IMR-90 (cell line): ENCODE data around the gene FAM20C. TPM values are rescaled to one million over a fixed set of nuclear protein-coding genes. Genes with fewer than 3 reads are reported as not detected.

ENCODE experiments used
- ATAC-seq: fragments of 200-7000 bp; cut with Tn5 transposase; 2 replicates; pipeline ENCODE4 v1.9.1; 2020; ENCODE audit warnings: low read depth, mild to moderate bottlenecking, moderate library complexity
- BruUV-seq: library from RNA; stranded (reverse); fragments of 400-500 nt; replicated peaks from 2 replicates; lab custom pipeline; 2021; lab: Mats Ljungman, UMichigan
- CTCF ChIA-PET: fragments of 300-600 bp; formaldehyde crosslinking; extraction: SDS; loops from one replicate; lab custom pipeline; 2021; ENCODE audit warnings: antibody characterized with exemption; lab: Yijun Ruan, JAX
- POLR2A ChIA-PET: fragments of 300-600 bp; sonication (Branson Sonifier 250); formaldehyde crosslinking; loops from one replicate; lab custom pipeline; 2022; ENCODE audit warnings: antibody characterized with exemption; ENCODE audit not compliant: unreplicated experiment; lab: Charles Lee
- DNase-seq: peaks from one replicate; pipeline ENCODE4 v3.0.0; 2013
- H2AFZ ChIP-seq: replicated peaks from 2 replicates; pipeline ENCODE3; 2013; ENCODE audit warnings: low read length, mild to moderate bottlenecking; ENCODE audit not compliant: poor library complexity
- H2AK5ac ChIP-seq: 2 replicates; pipeline ENCODE4 v1.6.1; 2013; ENCODE audit warnings: low read depth, low read length, inconsistent platforms
- H2AK9ac ChIP-seq: replicated peaks from 2 replicates; pipeline ENCODE3; 2013; ENCODE audit warnings: mild to moderate bottlenecking, low read depth, low read length, moderate library complexity; ENCODE audit not compliant: poor library complexity
- H2BK120ac ChIP-seq: 2 replicates; pipeline ENCODE4 v1.6.1; 2013; ENCODE audit warnings: low read depth, low read length, inconsistent platforms
- H2BK15ac ChIP-seq: 3 replicates; pipeline ENCODE4 v1.6.1; 2013; ENCODE audit warnings: low read depth, low read length, inconsistent platforms
- H2BK20ac ChIP-seq: 2 replicates; pipeline ENCODE4 v1.6.1; 2013; ENCODE audit warnings: low read depth, mild to moderate bottlenecking, inconsistent platforms, low read length, moderate library complexity
- H2BK5ac ChIP-seq: 2 replicates; pipeline ENCODE4 v1.6.1; 2013; ENCODE audit warnings: mild to moderate bottlenecking, low read depth, low read length, inconsistent platforms; ENCODE audit not compliant: poor library complexity, severe bottlenecking
- H3K14ac ChIP-seq: replicated peaks from 2 replicates; pipeline ENCODE4 v1.6.1; 2013; ENCODE audit warnings: low read depth, low read length, inconsistent platforms
- H3K18ac ChIP-seq: 2 replicates; pipeline ENCODE4 v1.6.1; 2013; ENCODE audit warnings: low read depth, low read length, control low read depth
- H3K23ac ChIP-seq: 2 replicates; pipeline ENCODE4 v1.6.1; 2013; ENCODE audit warnings: low read depth, low read length, inconsistent platforms
- H3K27ac ChIP-seq: 2 replicates; pipeline ENCODE4 v1.5.1; 2013; ENCODE audit warnings: mild to moderate bottlenecking, control low read depth, low read length; ENCODE audit not compliant: insufficient read depth
- H3K27me3 ChIP-seq: 2 replicates; pipeline ENCODE4 v1.6.1; 2013; ENCODE audit warnings: low read length; ENCODE audit not compliant: control insufficient read depth, insufficient read depth
- H3K36me3 ChIP-seq: 2 replicates; pipeline ENCODE4 v1.6.1; 2013; ENCODE audit warnings: low read length, mixed read lengths; ENCODE audit not compliant: control insufficient read depth, insufficient read depth
- H3K4ac ChIP-seq: 2 replicates; pipeline ENCODE4 v1.6.1; 2013; ENCODE audit warnings: low read depth, low read length, inconsistent platforms
- H3K4me1 ChIP-seq: 2 replicates; pipeline ENCODE4 v1.6.1; 2013; ENCODE audit warnings: low read length, mixed read lengths; ENCODE audit not compliant: control insufficient read depth, insufficient read depth
- H3K4me2 ChIP-seq: 2 replicates; pipeline ENCODE4 v1.6.1; 2013; ENCODE audit warnings: low read depth, mild to moderate bottlenecking, control low read depth, low read length, moderate library complexity
- H3K4me3 ChIP-seq: 2 replicates; pipeline ENCODE4 v1.5.1; 2013; ENCODE audit warnings: low read depth, mild to moderate bottlenecking, control low read depth, low read length, moderate library complexity; ENCODE audit not compliant: insufficient read depth
- H3K56ac ChIP-seq: 2 replicates; pipeline ENCODE4 v1.6.1; 2013; ENCODE audit warnings: low read length, inconsistent platforms; ENCODE audit not compliant: insufficient read depth; ENCODE audit errors: extremely low read depth
- H3K79me1 ChIP-seq, 2 experiments: 2 replicates each; pipeline ENCODE4 v1.6.1; 2013; ENCODE audit warnings: low read length in 2 of 2, inconsistent platforms in 1 of 2, low read depth in 1 of 2
- H3K9ac ChIP-seq: 2 replicates; pipeline ENCODE4 v1.6.1; 2013; ENCODE audit warnings: low read depth, low read length, control low read depth
- H3K9me1 ChIP-seq: 2 replicates; pipeline ENCODE4 v1.6.1; 2013; ENCODE audit warnings: low read length, inconsistent platforms; ENCODE audit not compliant: insufficient read depth
- H3K9me3 ChIP-seq: 2 replicates; pipeline ENCODE4 v1.6.1; 2013; ENCODE audit warnings: low read length; ENCODE audit not compliant: control insufficient read depth, insufficient read depth
- H4K20me1 ChIP-seq: 2 replicates; pipeline ENCODE4 v1.6.1; 2013; ENCODE audit warnings: low read length, inconsistent platforms; ENCODE audit not compliant: insufficient read depth
- H4K5ac ChIP-seq: 2 replicates; pipeline ENCODE4 v1.6.1; 2013; ENCODE audit warnings: mild to moderate bottlenecking, low read depth, low read length, control low read depth
- H4K8ac ChIP-seq, 2 experiments: 2 replicates each; pipeline ENCODE4 v1.6.1; 2013; ENCODE audit warnings: low read depth in 2 of 2, low read length in 2 of 2, control low read depth in 1 of 2, inconsistent platforms in 1 of 2
- H4K91ac ChIP-seq: 2 replicates; pipeline ENCODE4 v1.6.1; 2013; ENCODE audit warnings: low read depth, low read length, inconsistent platforms; ENCODE audit not compliant: insufficient read depth
- BHLHE40 ChIP-seq: fragments of 150-350 bp; IDR thresholded peaks from 2 replicates; pipeline ENCODE4 v1.6.1; 2016; ENCODE audit warnings: mild to moderate bottlenecking, low read depth, low read length
- CEBPB ChIP-seq: IDR thresholded peaks from 2 replicates; pipeline ENCODE4 v1.6.1; 2012; ENCODE audit warnings: low read depth, low read length, improper control_type of control experiment
- CHD1 ChIP-seq: IDR thresholded peaks from 2 replicates; pipeline ENCODE4 v1.6.1; 2012; ENCODE audit warnings: low read depth, low read length, improper control_type of control experiment
- CTCF ChIP-seq: conservative IDR thresholded peaks from 2 replicates; pipeline ENCODE4 v1.5.1; 2012; ENCODE audit warnings: mild to moderate bottlenecking, low read depth, low read length, improper control_type of control experiment
- FOS ChIP-seq: fragments of 150-350 bp; IDR thresholded peaks from 2 replicates; pipeline ENCODE4 v1.6.1; 2016; ENCODE audit warnings: low read depth, low read length
- MAFK ChIP-seq: IDR thresholded peaks from 2 replicates; pipeline ENCODE4 v1.6.1; 2012; ENCODE audit warnings: low read depth, low read length, improper control_type of control experiment
- MAZ ChIP-seq: IDR thresholded peaks from 2 replicates; pipeline ENCODE4 v1.6.1; 2012; ENCODE audit warnings: low read depth, mild to moderate bottlenecking, low read length, improper control_type of control experiment, moderate library complexity, borderline replicate concordance
- MXI1 ChIP-seq: IDR thresholded peaks from 2 replicates; pipeline ENCODE4 v1.6.1; 2012; ENCODE audit warnings: low read depth, mild to moderate bottlenecking, low read length, moderate library complexity, borderline replicate concordance
- NFE2L2 ChIP-seq: fragments of 150-350 bp; IDR thresholded peaks from 2 replicates; pipeline ENCODE4 v1.6.1; 2016; ENCODE audit warnings: low read depth, mild to moderate bottlenecking, low read length
- POLR2A ChIP-seq: IDR thresholded peaks from 2 replicates; pipeline ENCODE4 v1.6.1; 2012; ENCODE audit warnings: mild to moderate bottlenecking, low read depth, low read length
- RAD21 ChIP-seq: IDR thresholded peaks from 2 replicates; pipeline ENCODE4 v1.6.1; 2012; ENCODE audit warnings: low read length, improper control_type of control experiment
- RCOR1 ChIP-seq: IDR thresholded peaks from 2 replicates; pipeline ENCODE4 v1.6.1; 2012; ENCODE audit warnings: mild to moderate bottlenecking, low read length, improper control_type of control experiment; ENCODE audit not compliant: insufficient replicate concordance
- RFX5 ChIP-seq: IDR thresholded peaks from 2 replicates; pipeline ENCODE4 v1.8.0; 2012; ENCODE audit warnings: low read depth, mild to moderate bottlenecking, low read length, moderate library complexity
- SMC3 ChIP-seq: fragments of 150-350 bp; IDR thresholded peaks from 2 replicates; pipeline ENCODE4 v1.6.1; 2016; ENCODE audit warnings: low read depth, mild to moderate bottlenecking, antibody characterized with exemption, low read length, moderate library complexity
- USF2 ChIP-seq: fragments of 150-350 bp; IDR thresholded peaks from 2 replicates; pipeline ENCODE4 v1.6.1; 2017; ENCODE audit warnings: mild to moderate bottlenecking, antibody characterized with exemption, low read length, low read depth
- WGBS, 2 experiments: methylation state at CpG; one replicate each; pipeline versions ENCODE4 v1.1.5 to v1.1.7; 2013; ENCODE audit warnings: missing lambda C conversion rate in 2 of 2; ENCODE audit not compliant: insufficient read length in 1 of 2; ENCODE audit errors: extremely low coverage in 2 of 2; 5-methylcytosine and 5-hydroxymethylcytosine counted together
- dilution Hi-C: fragments of 300-500 bp; cut with HindIII; formaldehyde crosslinking; loops from one replicate; pipeline ENCODE4 v1.14.3; 2018; ENCODE audit warnings: low sequenced_read_pairs; ENCODE audit not compliant: unreplicated experiment
- in situ Hi-C: fragments of 300-500 bp; cut with MboI; formaldehyde crosslinking; loops from 3 replicates; pipeline ENCODE4 v1.14.3; 2019; ENCODE audit warnings: low sequenced_read_pairs, inconsistent platforms, mixed read lengths
- intact Hi-C: fragments of 100-400 bp; cut with micrococcal nuclease; formaldehyde crosslinking; loops from 2 replicates; pipeline ENCODE4 v1.10.0; 2022
- polyA plus RNA-seq, 3 experiments: library from polyadenylated mRNA; depleted of rRNA; stranded (reverse); fragments of >200 nt; gene quantifications; 2 replicates each; pipeline ENCODE4 v1.2.3, GENCODE V29; 2012; ENCODE audit warnings: low replicate concordance in 1 of 3
- total RNA-seq: library from RNA; depleted of rRNA; stranded (reverse); fragments of >200 nt; gene quantifications from 2 replicates; pipeline ENCODE4 v1.2.3, GENCODE V29; 2012
- TF ChIP-seq, protein P1 (sequence below): fragments of 150-350 bp; IDR thresholded peaks from 2 replicates; pipeline ENCODE4 v1.6.1; 2016; ENCODE audit warnings: low read depth, mild to moderate bottlenecking, low read length, moderate library complexity, borderline replicate concordance

Gene FAM20C
- total and polyA plus RNA-seq, 2 of the 4 experiments (the other 2 are of a cell fraction), result 7.7 to 36.6 TPM

DNA sequence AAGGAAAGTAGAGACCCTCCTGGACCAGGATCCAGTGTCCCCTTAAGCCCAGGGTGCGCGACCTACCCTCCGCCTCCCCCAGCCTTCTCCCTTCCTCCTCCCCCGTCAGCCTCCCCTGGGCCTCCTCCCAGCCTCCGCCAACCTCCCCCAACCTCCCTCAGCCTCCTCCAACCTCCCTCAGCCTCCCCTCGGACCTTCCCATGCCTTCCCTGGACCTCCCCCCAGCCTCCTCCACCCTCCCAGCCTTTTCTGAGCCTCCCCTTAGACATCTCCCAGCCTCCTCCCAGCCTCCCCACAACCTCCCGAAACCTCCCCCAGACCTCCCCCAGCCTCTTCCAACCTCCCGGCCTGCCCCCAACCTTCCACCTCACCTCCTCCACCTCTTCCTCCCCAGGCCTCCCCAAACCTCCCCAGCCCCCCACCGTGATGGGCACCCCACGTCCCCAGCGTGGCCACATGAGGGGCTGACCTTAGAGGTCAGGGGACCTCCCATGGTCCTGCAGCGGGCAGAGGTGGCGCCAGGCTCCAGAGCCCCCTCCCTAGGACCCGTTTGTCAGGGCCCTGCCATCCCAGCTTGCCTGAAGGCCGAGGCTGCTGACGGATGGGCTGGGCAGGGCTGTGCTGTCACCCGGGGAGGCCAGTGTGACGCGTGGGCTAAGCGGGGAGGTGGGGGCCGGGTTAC lies 18.8 kb downstream of the FAM20C start:
- H3K4me2 ChIP-seq, result no peak overlapping the region
- no peak overlapping the region for H4K91ac ChIP-seq
- no peak overlapping the region for H4K8ac ChIP-seq
- TF ChIP-seq CTCF (no peak), SMC3 (no peak), CHD1 (no peak), MAZ (no peak), POLR2A (no peak), RAD21 (no peak), NFE2L2 (no peak), MAFK (no peak), RCOR1 (no peak), CEBPB (no peak), RFX5 (no peak), BHLHE40 (no peak), MXI1 (no peak), USF2 (no peak), FOS (no peak)
- TF ChIP-seq, protein P1, sequence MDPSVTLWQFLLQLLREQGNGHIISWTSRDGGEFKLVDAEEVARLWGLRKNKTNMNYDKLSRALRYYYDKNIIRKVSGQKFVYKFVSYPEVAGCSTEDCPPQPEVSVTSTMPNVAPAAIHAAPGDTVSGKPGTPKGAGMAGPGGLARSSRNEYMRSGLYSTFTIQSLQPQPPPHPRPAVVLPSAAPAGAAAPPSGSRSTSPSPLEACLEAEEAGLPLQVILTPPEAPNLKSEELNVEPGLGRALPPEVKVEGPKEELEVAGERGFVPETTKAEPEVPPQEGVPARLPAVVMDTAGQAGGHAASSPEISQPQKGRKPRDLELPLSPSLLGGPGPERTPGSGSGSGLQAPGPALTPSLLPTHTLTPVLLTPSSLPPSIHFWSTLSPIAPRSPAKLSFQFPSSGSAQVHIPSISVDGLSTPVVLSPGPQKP, result no peak
- no peaks in the 10 kb centered on the region for H3K9me3 ChIP-seq
- peaks cover 7% of the 10 kb centered on the region for H3K4me1 ChIP-seq
- no peak overlapping the region for H4K5ac ChIP-seq
- H3K27me3 ChIP-seq, result no peaks in the 10 kb centered on the region
- no peak overlapping the region for H2AK5ac ChIP-seq
- H2BK20ac ChIP-seq, result no peak overlapping the region
- no peak overlapping the region for H2AFZ ChIP-seq
- H2BK120ac ChIP-seq, result no peak overlapping the region
- ChIA-PET CTCF (no interaction called here), POLR2A (no interaction called here)
- H3K79me1 ChIP-seq, result peaks cover 23 to 75% of the 10 kb centered on the region in 2 experiments
- no peak overlapping the region for H3K27ac ChIP-seq
- dilution Hi-C loops, result no loop called here
- H2BK15ac ChIP-seq, result no peak overlapping the region
- 89% methylated on average over 9 of the region's 21 CpGs; no CpG with 5 or more reads in 1 of the 2 experiments for WGBS, 2 experiments
- no peak overlapping the region for H3K18ac ChIP-seq
- no peak overlapping the region for H3K4me3 ChIP-seq
- H2BK5ac ChIP-seq, result no peak overlapping the region
- BruUV-seq, result no TSS peak
- peaks cover 64% of the 10 kb centered on the region for H3K36me3 ChIP-seq
- no peak overlapping the region for H3K9ac ChIP-seq
- H3K9me1 ChIP-seq, result peaks cover 21% of the 10 kb centered on the region
- ATAC-seq, result no peak
- DNase-seq, result no peak
- no peak overlapping the region for H3K23ac ChIP-seq
- H3K14ac ChIP-seq, result no peak overlapping the region
- intact Hi-C loops, result no loop called here
- H3K4ac ChIP-seq, result no peak overlapping the region
- no peak overlapping the region for H3K56ac ChIP-seq
- no peak overlapping the region for H2AK9ac ChIP-seq
- in situ Hi-C loops, result no loop called here
- peaks cover 51% of the 10 kb centered on the region for H4K20me1 ChIP-seq
